ENCODE data around the gene BRD4.

The BRD4 gene

DNA sequence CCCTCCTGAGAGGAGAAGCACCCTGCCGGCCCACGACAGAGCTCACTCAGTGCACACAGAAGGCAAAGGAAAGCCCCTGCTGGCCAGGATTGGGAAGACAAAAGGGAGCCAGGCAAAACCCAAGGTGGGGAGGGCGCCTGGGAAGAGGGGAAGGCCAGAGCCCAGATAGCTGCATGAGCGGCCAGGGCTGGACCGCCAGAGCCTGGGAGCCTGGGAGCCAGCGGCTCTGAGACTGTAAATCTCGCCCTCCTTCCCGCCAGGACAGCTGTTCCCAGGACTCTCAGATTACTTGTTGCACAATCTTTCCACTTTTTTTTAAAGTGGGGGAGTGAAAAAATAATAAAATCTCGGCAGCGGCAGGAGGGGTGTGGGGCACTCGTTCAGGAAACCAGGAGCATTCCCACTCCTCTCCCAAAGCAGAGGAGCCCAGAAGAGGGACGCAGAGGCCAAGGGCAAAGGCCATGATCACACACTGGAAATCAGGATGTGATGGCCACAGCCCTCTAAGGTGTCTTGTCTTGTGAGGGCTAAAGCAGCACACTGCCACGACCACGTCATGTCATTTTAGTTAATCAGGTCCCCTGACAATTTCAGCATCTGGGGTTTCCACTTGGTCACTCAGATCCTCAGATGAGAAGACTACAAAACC is 80.5 kb downstream of the BRD4 start:
- H3K4me3 ChIP-seq (ENCODE audit: low read depth, low read length) = peak overlapping the region; percentile 38
- H3K36me3 ChIP-seq (replicated peaks) = peaks cover 42% of the 10 kb centered on the region
- DNase-seq = peak; percentile 92
- H3K27ac ChIP-seq = peak overlapping the region; percentile 100
- in situ Hi-C loops (cut with HindIII; ENCODE audit: low pct_ligation_motif_present, low sequenced_read_pairs) = no loop called here
- no peaks in the 10 kb centered on the region for H3K27me3 ChIP-seq (replicated peaks)
- TF ChIP-seq, protein P1, sequence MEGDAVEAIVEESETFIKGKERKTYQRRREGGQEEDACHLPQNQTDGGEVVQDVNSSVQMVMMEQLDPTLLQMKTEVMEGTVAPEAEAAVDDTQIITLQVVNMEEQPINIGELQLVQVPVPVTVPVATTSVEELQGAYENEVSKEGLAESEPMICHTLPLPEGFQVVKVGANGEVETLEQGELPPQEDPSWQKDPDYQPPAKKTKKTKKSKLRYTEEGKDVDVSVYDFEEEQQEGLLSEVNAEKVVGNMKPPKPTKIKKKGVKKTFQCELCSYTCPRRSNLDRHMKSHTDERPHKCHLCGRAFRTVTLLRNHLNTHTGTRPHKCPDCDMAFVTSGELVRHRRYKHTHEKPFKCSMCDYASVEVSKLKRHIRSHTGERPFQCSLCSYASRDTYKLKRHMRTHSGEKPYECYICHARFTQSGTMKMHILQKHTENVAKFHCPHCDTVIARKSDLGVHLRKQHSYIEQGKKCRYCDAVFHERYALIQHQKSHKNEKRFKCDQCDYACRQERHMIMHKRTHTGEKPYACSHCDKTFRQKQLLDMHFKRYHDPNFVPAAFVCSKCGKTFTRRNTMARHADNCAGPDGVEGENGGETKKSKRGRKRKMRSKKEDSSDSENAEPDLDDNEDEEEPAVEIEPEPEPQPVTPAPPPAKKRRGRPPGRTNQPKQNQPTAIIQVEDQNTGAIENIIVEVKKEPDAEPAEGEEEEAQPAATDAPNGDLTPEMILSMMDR (IDR thresholded peaks at IDR 0.05; ENCODE audit: low read depth, low read length, missing control alignments) = peak; percentile 80

DNA sequence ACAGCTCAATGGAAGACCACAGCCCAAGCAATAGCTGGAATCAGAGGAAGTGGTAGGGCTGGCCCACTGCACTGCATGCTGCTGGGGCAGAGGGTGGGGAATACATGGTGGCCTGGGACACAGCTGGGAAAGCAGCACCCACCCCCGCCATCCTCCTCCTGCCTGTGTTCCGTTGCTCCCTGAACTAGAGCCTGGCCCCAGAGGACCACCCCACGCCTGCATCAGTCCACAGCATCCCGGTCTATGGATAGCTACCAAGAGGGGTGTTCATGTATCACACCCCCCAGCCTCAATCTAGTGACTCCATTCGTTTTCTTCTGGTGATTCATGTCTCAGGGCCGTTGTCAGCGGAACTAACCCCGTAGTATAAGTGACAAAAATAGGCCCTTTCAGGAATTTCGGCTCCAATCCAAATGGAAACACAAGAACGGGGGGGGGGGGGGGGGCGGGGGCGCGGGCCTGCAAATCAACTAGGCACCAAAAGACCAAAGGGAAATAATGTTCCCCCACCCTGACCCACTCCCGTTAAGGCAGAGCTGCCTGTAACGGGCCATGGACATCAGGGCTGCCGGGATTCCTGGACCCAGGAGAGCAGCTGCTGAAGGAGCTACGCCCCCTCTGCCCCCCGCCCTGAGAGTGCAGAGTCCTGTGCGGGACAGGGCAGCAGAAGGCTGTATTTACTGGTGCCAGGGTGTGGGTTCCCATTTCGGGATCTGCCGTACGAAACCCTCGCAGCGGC is 81.2 kb downstream of the BRD4 start:
- peak; percentile 86 for DNase-seq
- H3K27ac ChIP-seq = peak overlapping the region; percentile 100
- in situ Hi-C loops (cut with HindIII; ENCODE audit: low pct_ligation_motif_present, low sequenced_read_pairs) = no loop called here
- no peaks in the 10 kb centered on the region for H3K27me3 ChIP-seq (replicated peaks)
- H3K4me3 ChIP-seq (ENCODE audit: low read depth, low read length) = peak overlapping the region; percentile 38
- TF ChIP-seq, protein P1 (IDR thresholded peaks at IDR 0.05; ENCODE audit: low read depth, low read length, missing control alignments) = no peak
- H3K36me3 ChIP-seq (replicated peaks) = peaks cover 40% of the 10 kb centered on the region

DNA sequence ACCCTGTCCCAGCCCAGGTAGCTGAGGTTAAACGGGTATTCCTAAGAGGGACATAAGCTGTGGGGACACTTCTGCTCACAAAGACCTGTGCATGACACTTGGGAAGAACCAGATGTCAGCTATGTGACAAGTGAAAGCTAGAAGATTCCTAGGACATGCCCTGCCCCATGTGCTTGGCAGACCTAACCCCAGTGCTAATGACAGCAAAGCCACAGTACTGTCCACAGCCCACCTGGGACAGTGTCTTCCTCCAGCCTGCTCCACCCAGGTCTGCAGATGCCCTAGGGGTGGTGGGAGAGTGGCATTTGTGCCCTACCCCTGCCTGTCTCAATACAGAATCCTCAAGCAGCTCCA is 81.7 kb downstream of the BRD4 start:
- Histone ChIP-seq H3K36me3 (replicated peaks) (peaks cover 38% of the 10 kb centered on the region), H3K4me3 (ENCODE audit: low read depth, low read length) (no peak overlapping the region), H3K27ac (peak overlapping the region; percentile 100), H3K27me3 (replicated peaks) (no peaks in the 10 kb centered on the region)
- TF ChIP-seq, protein P1 (IDR thresholded peaks at IDR 0.05; ENCODE audit: low read depth, low read length, missing control alignments) = no peak
- DNase-seq = no peak
- in situ Hi-C loops (cut with HindIII; ENCODE audit: low pct_ligation_motif_present, low sequenced_read_pairs) = no loop called here

DNA sequence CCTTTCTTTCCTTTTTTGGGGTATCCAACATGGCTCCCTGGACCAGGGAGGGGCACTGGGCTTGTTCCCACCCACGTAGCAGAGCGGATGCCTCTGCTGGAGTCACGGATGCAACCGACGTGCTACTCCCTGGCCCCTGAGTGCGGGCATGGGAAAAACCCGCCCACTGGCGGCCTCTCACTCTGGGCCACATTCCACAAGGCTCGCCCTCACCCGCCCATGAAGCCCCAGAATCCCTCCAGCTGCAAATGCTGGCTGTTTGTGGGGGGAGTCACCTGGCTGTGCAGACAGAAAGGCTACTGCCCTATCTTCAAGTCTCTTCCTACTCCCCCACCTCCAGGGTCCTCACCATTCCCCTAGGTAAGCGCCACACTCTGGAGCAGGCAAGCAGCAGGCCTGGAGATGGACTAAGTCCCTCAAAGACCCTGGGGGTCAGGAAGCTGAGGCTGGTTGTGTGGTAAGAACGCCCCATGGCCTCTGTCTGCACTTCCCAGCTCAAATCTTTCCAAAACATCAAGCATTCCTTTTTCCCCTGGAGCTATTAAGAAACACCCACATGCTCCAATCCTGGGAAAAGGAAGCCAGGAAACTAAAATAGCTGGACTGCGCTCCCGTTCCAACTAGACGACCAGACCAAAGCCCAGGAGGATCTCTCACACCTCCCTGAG is 82.2 kb downstream of the BRD4 start:
- in situ Hi-C loops (cut with HindIII; ENCODE audit: low pct_ligation_motif_present, low sequenced_read_pairs) = no loop called here
- DNase-seq = peak; percentile 91
- Histone ChIP-seq H3K27ac (peak overlapping the region; percentile 100), H3K27me3 (replicated peaks) (no peaks in the 10 kb centered on the region), H3K36me3 (replicated peaks) (peaks cover 33% of the 10 kb centered on the region), H3K4me3 (ENCODE audit: low read depth, low read length) (no peak overlapping the region)
- TF ChIP-seq, protein P1 (IDR thresholded peaks at IDR 0.05; ENCODE audit: low read depth, low read length, missing control alignments) = peak; percentile 11

GRCh38 chr19:15249528-15249874 is 82.8 kb downstream of the BRD4 start:
- TF ChIP-seq, protein P1 (IDR thresholded peaks at IDR 0.05; ENCODE audit: low read depth, low read length, missing control alignments) = peak; percentile 7
- DNase-seq = no peak
- Histone ChIP-seq H3K4me3 (ENCODE audit: low read depth, low read length) (no peak overlapping the region), H3K27ac (peak overlapping the region; percentile 100), H3K27me3 (replicated peaks) (no peaks in the 10 kb centered on the region), H3K36me3 (replicated peaks) (peaks cover 29% of the 10 kb centered on the region)
- in situ Hi-C loops (cut with HindIII; ENCODE audit: low pct_ligation_motif_present, low sequenced_read_pairs) = no loop called here

Measured in brain microvascular endothelial cell (primary cell).